Vagina (tissue), 2 donors: ENCODE data around the gene LAMP5. TPM values are rescaled to one million over a fixed set of nuclear protein-coding genes. Genes with fewer than 3 reads are reported as not detected.

Experiments
- DNase-seq, 2 donors: peaks; one replicate each; pipeline ENCODE4 v3.0.0-alpha.2; 2017; ENCODE audit errors: extremely low spot score in 2 of 2
- H3K27ac ChIP-seq: fragments of 200-600 bp; sonication (generic); one replicate; pipeline ENCODE4 v1.5.1; 2019
- H3K27me3 ChIP-seq: fragments of 200-600 bp; sonication (generic); one replicate; pipeline ENCODE4 v1.5.1; 2019
- H3K36me3 ChIP-seq, 2 donors: fragments of 200-600 bp; sonication (generic); one replicate each; pipeline ENCODE4 v1.5.1; 2017 to 2019
- H3K4me1 ChIP-seq: fragments of 200-600 bp; sonication (generic); one replicate; pipeline ENCODE4 v1.5.1; 2019
- H3K4me3 ChIP-seq, 2 donors: fragments of 200-600 bp; sonication (generic); 1 replicate in 1 of 2; 2 replicates in 1 of 2; pipeline ENCODE4 v1.5.1; 2016 to 2019
- H3K9me3 ChIP-seq: fragments of 200-600 bp; sonication (generic); one replicate; pipeline ENCODE4 v1.5.1; 2019
- CTCF ChIP-seq, 3 experiments: fragments of 450-650 bp in 2 of 3; fragments of 200-600 bp in 1 of 3; sonication (generic) in 1 of 3; IDR thresholded peaks; one replicate each; pipeline ENCODE4 v1.5.1; 2017 to 2019; ENCODE audit warnings: antibody characterized with exemption in 3 of 3, mild to moderate bottlenecking in 2 of 3, moderate library complexity in 2 of 3
- POLR2A ChIP-seq, 2 donors: fragments of 450-650 bp; IDR thresholded peaks; one replicate each; pipeline ENCODE4 v1.6.1; 2017; ENCODE audit warnings: antibody characterized with exemption in 2 of 2, mild to moderate bottlenecking in 2 of 2, moderate library complexity in 2 of 2
- POLR2AphosphoS5 ChIP-seq, 2 donors: sonication (generic); formaldehyde crosslinking; IDR thresholded peaks; one replicate each; pipeline ENCODE4 v1.9.0; 2017; ENCODE audit warnings: antibody characterized with exemption in 2 of 2, mild to moderate bottlenecking in 2 of 2, low read depth in 1 of 2; ENCODE audit not compliant: insufficient read depth in 1 of 2
- intact Hi-C: fragments of 100-400 bp; cut with DNase I; formaldehyde crosslinking; loops from one replicate; pipeline ENCODE4 v1.15.1; 2023
- total RNA-seq: library from RNA; depleted of rRNA; stranded (reverse); fragments of >200 nt; gene quantifications from one replicate; pipeline ENCODE4 v1.2.3, GENCODE V29; 2016

The LAMP5 gene
- total RNA-seq, 1 donor from 2014 or later: 0.74 TPM

- no peaks in the 10 kb centered on the region for H3K27me3 ChIP-seq
- H3K4me3 ChIP-seq: no peak overlapping the region
- intact Hi-C loops: no loop called here
- no peak overlapping the region for H3K27ac ChIP-seq
- no peak for DNase-seq
- H3K9me3 ChIP-seq: no peaks in the 10 kb centered on the region
- TF ChIP-seq CTCF (IDR thresholded peaks at IDR 0.05): no peak
- no peak for TF ChIP-seq POLR2AphosphoS5 (IDR thresholded peaks at IDR 0.05; ENCODE audit: insufficient read depth in 1 of 2, low read depth in 1 of 2)
- TF ChIP-seq POLR2A (IDR thresholded peaks at IDR 0.05): no peak
- H3K4me1 ChIP-seq: no peaks in the 10 kb centered on the region
- H3K36me3 ChIP-seq: no peaks in the 10 kb centered on the region
Measured at GRCh38 chr20:9575836-9576235, 61.4 kb downstream of the LAMP5 start.

- intact Hi-C loops: no loop called here
- H3K27ac ChIP-seq: no peak overlapping the region
- DNase-seq: no peak
Measured at GRCh38 chr20:9576695-9577094, 62.3 kb downstream of the LAMP5 start.

GRCh38 chr20:9577397-9577796 lies 63.0 kb downstream of the LAMP5 start:
- no peaks in the 10 kb centered on the region for H3K9me3 ChIP-seq
- H3K27ac ChIP-seq: no peak overlapping the region
- DNase-seq: no peak
- no peaks in the 10 kb centered on the region for H3K36me3 ChIP-seq
- H3K4me1 ChIP-seq: no peaks in the 10 kb centered on the region
- intact Hi-C loops: no loop called here
- no peaks in the 10 kb centered on the region for H3K27me3 ChIP-seq
- H3K4me3 ChIP-seq: no peak overlapping the region
- TF ChIP-seq POLR2A (IDR thresholded peaks at IDR 0.05) (no peak), POLR2AphosphoS5 (IDR thresholded peaks at IDR 0.05; ENCODE audit: insufficient read depth in 1 of 2, low read depth in 1 of 2) (no peak), CTCF (IDR thresholded peaks at IDR 0.05) (no peak)

More at GRCh38 chr20:9576695-9577094, 62.3 kb downstream of the LAMP5 start:
- H3K9me3 ChIP-seq: no peaks in the 10 kb centered on the region
- H3K27me3 ChIP-seq: no peaks in the 10 kb centered on the region
- H3K4me3 ChIP-seq: no peak overlapping the region
- H3K36me3 ChIP-seq: no peaks in the 10 kb centered on the region
- no peaks in the 10 kb centered on the region for H3K4me1 ChIP-seq
- TF ChIP-seq POLR2A (IDR thresholded peaks at IDR 0.05) (no peak), POLR2AphosphoS5 (IDR thresholded peaks at IDR 0.05; ENCODE audit: insufficient read depth in 1 of 2, low read depth in 1 of 2) (no peak), CTCF (IDR thresholded peaks at IDR 0.05) (no peak)

GRCh38 chr20:9578594-9578993 lies 64.2 kb downstream of the LAMP5 start:
- no peak overlapping the region for H3K4me3 ChIP-seq
- TF ChIP-seq POLR2A (IDR thresholded peaks at IDR 0.05) (no peak), POLR2AphosphoS5 (IDR thresholded peaks at IDR 0.05; ENCODE audit: insufficient read depth in 1 of 2, low read depth in 1 of 2) (no peak), CTCF (IDR thresholded peaks at IDR 0.05) (no peak)
- intact Hi-C loops: no loop called here
- no peaks in the 10 kb centered on the region for H3K27me3 ChIP-seq
- no peaks in the 10 kb centered on the region for H3K9me3 ChIP-seq
- no peaks in the 10 kb centered on the region for H3K4me1 ChIP-seq
- H3K36me3 ChIP-seq: no peaks in the 10 kb centered on the region
- H3K27ac ChIP-seq: no peak overlapping the region
- no peak for DNase-seq
